ENCODE measurements around the gene KCNN2.
A peak's percentile ranks its signal among the peaks of the same experiment; 100 is the strongest.

KCNN2 gene

GRCh38 chr5:114362977-114363761 lies 1.3 kb downstream of the KCNN2 start:
- H3K9ac ChIP-seq (ENCODE audit: low read depth, low read length): peak overlapping the region; percentile 94; the same call in 1 of the 2 replicates

GRCh38 chr5:114363837-114364236 lies 2.0 kb downstream of the KCNN2 start:
- Histone ChIP-seq H3K36me3 (ENCODE audit: insufficient read depth, low read depth, low read length) (peaks cover 27% of the 10 kb centered on the region), H3K27me3 (ENCODE audit: insufficient read depth, low read length) (peaks cover 17% of the 10 kb centered on the region), H3K4me3 (ENCODE audit: low read length) (peak overlapping the region; percentile 76), H3K4me1 (ENCODE audit: insufficient read depth, low read length) (peaks cover 22% of the 10 kb centered on the region; the same call in 1 of the 2 replicates), H3K27ac (ENCODE audit: low read length) (no peak overlapping the region), H3K9me3 (ENCODE audit: insufficient read depth, low read depth, low read length) (no peaks in the 10 kb centered on the region), H3K9ac (ENCODE audit: low read depth, low read length) (peak overlapping the region; percentile 94; the same call in 1 of the 2 replicates)

More at GRCh38 chr5:114362977-114363761, 1.3 kb downstream of the KCNN2 start:
- H3K4me3 ChIP-seq (ENCODE audit: low read length): peak overlapping the region; percentile 76
- H3K4me1 ChIP-seq (ENCODE audit: insufficient read depth, low read length): peaks cover 27% of the 10 kb centered on the region; the same call in 1 of the 2 replicates
- no peaks in the 10 kb centered on the region for H3K9me3 ChIP-seq (ENCODE audit: insufficient read depth, low read depth, low read length)
- no peak overlapping the region for H3K27ac ChIP-seq (ENCODE audit: low read length)
- peaks cover 17% of the 10 kb centered on the region for H3K27me3 ChIP-seq (ENCODE audit: insufficient read depth, low read length)
- H3K36me3 ChIP-seq (ENCODE audit: insufficient read depth, low read depth, low read length): peaks cover 25% of the 10 kb centered on the region; the same call in 1 of the 2 replicates

- Histone ChIP-seq H3K27ac (ENCODE audit: low read length) (no peak overlapping the region), H3K9me3 (ENCODE audit: insufficient read depth, low read depth, low read length) (no peaks in the 10 kb centered on the region), H3K9ac (ENCODE audit: low read depth, low read length) (no peak overlapping the region), H3K4me3 (ENCODE audit: low read length) (no peak overlapping the region), H3K36me3 (ENCODE audit: insufficient read depth, low read depth, low read length) (peaks cover 40% of the 10 kb centered on the region), H3K27me3 (ENCODE audit: insufficient read depth, low read length) (peaks cover 17% of the 10 kb centered on the region), H3K4me1 (ENCODE audit: insufficient read depth, low read length) (peaks cover 8% of the 10 kb centered on the region; the same call in 1 of the 2 replicates)
Observed at GRCh38 chr5:114367029-114367428, 5.2 kb downstream of the KCNN2 start.

- Histone ChIP-seq H3K36me3 (ENCODE audit: insufficient read depth, low read depth, low read length) (peaks cover 42% of the 10 kb centered on the region), H3K4me1 (ENCODE audit: insufficient read depth, low read length) (peaks cover 4% of the 10 kb centered on the region; the same call in 1 of the 2 replicates), H3K9ac (ENCODE audit: low read depth, low read length) (no peak overlapping the region), H3K9me3 (ENCODE audit: insufficient read depth, low read depth, low read length) (no peaks in the 10 kb centered on the region), H3K27ac (ENCODE audit: low read length) (no peak overlapping the region), H3K4me3 (ENCODE audit: low read length) (no peak overlapping the region), H3K27me3 (ENCODE audit: insufficient read depth, low read length) (no peaks in the 10 kb centered on the region)
Observed at GRCh38 chr5:114369680-114370417, 8.0 kb downstream of the KCNN2 start.

- Histone ChIP-seq H3K27ac (ENCODE audit: low read length) (no peak overlapping the region), H3K36me3 (ENCODE audit: insufficient read depth, low read depth, low read length) (no peaks in the 10 kb centered on the region; the same call in 1 of the 2 replicates), H3K9me3 (ENCODE audit: insufficient read depth, low read depth, low read length) (no peaks in the 10 kb centered on the region), H3K4me3 (ENCODE audit: low read length) (no peak overlapping the region), H3K9ac (ENCODE audit: low read depth, low read length) (no peak overlapping the region), H3K4me1 (ENCODE audit: insufficient read depth, low read length) (peaks cover 13% of the 10 kb centered on the region; the same call in 1 of the 2 replicates), H3K27me3 (ENCODE audit: insufficient read depth, low read length) (no peaks in the 10 kb centered on the region)
Observed at GRCh38 chr5:114377050-114377844, 15.4 kb downstream of the KCNN2 start.

- no peaks in the 10 kb centered on the region for H3K9me3 ChIP-seq (ENCODE audit: insufficient read depth, low read depth, low read length)
- H3K9ac ChIP-seq (ENCODE audit: low read depth, low read length): no peak overlapping the region
- H3K27me3 ChIP-seq (ENCODE audit: insufficient read depth, low read length): no peaks in the 10 kb centered on the region
- no peaks in the 10 kb centered on the region for H3K36me3 ChIP-seq (ENCODE audit: insufficient read depth, low read depth, low read length)
- H3K4me3 ChIP-seq (ENCODE audit: low read length): no peak overlapping the region
- H3K4me1 ChIP-seq (ENCODE audit: insufficient read depth, low read length): peaks cover 13% of the 10 kb centered on the region; the same call in 1 of the 2 replicates
- H3K27ac ChIP-seq (ENCODE audit: low read length): no peak overlapping the region
Observed at GRCh38 chr5:114377946-114378345, 16.1 kb downstream of the KCNN2 start.

- H3K9ac ChIP-seq (ENCODE audit: low read depth, low read length): no peak overlapping the region
- no peaks in the 10 kb centered on the region for H3K9me3 ChIP-seq (ENCODE audit: insufficient read depth, low read depth, low read length)
- H3K27ac ChIP-seq (ENCODE audit: low read length): no peak overlapping the region
- H3K36me3 ChIP-seq (ENCODE audit: insufficient read depth, low read depth, low read length): no peaks in the 10 kb centered on the region
- H3K27me3 ChIP-seq (ENCODE audit: insufficient read depth, low read length): no peaks in the 10 kb centered on the region
- peaks cover 13% of the 10 kb centered on the region; the same call in 1 of the 2 replicates for H3K4me1 ChIP-seq (ENCODE audit: insufficient read depth, low read length)
- H3K4me3 ChIP-seq (ENCODE audit: low read length): no peak overlapping the region
Observed at GRCh38 chr5:114380721-114381120, 18.9 kb downstream of the KCNN2 start.

GRCh38 chr5:114387433-114387832 lies 25.6 kb downstream of the KCNN2 start:
- H3K4me1 ChIP-seq (ENCODE audit: insufficient read depth, low read length): peaks cover 40% of the 10 kb centered on the region
- 0 out of 2 replicates have a peak overlapping the region, but pooled peaks have one; percentile 21 for H3K9ac ChIP-seq (ENCODE audit: low read depth, low read length)
- H3K9me3 ChIP-seq (ENCODE audit: insufficient read depth, low read depth, low read length): no peaks in the 10 kb centered on the region
- 0 out of 2 replicates have a peak overlapping the region, but pooled peaks have one; percentile 15 for H3K4me3 ChIP-seq (ENCODE audit: low read length)
- H3K27ac ChIP-seq (ENCODE audit: low read length): no peak overlapping the region
- H3K36me3 ChIP-seq (ENCODE audit: insufficient read depth, low read depth, low read length): no peaks in the 10 kb centered on the region
- no peaks in the 10 kb centered on the region for H3K27me3 ChIP-seq (ENCODE audit: insufficient read depth, low read length)

- Histone ChIP-seq H3K9ac (ENCODE audit: low read depth, low read length) (no peak overlapping the region), H3K36me3 (ENCODE audit: insufficient read depth, low read depth, low read length) (no peaks in the 10 kb centered on the region), H3K27ac (ENCODE audit: low read length) (no peak overlapping the region), H3K27me3 (ENCODE audit: insufficient read depth, low read length) (no peaks in the 10 kb centered on the region), H3K4me3 (ENCODE audit: low read length) (no peak overlapping the region), H3K9me3 (ENCODE audit: insufficient read depth, low read depth, low read length) (no peaks in the 10 kb centered on the region), H3K4me1 (ENCODE audit: insufficient read depth, low read length) (peaks cover 40% of the 10 kb centered on the region)
Observed at GRCh38 chr5:114390431-114390830, 28.6 kb downstream of the KCNN2 start.

GRCh38 chr5:114391321-114391720 lies 29.5 kb downstream of the KCNN2 start:
- Histone ChIP-seq H3K27me3 (ENCODE audit: insufficient read depth, low read length) (no peaks in the 10 kb centered on the region), H3K27ac (ENCODE audit: low read length) (no peak overlapping the region), H3K9me3 (ENCODE audit: insufficient read depth, low read depth, low read length) (no peaks in the 10 kb centered on the region), H3K4me1 (ENCODE audit: insufficient read depth, low read length) (peaks cover 46% of the 10 kb centered on the region), H3K4me3 (ENCODE audit: low read length) (no peak overlapping the region), H3K9ac (ENCODE audit: low read depth, low read length) (no peak overlapping the region), H3K36me3 (ENCODE audit: insufficient read depth, low read depth, low read length) (no peaks in the 10 kb centered on the region)

- peaks cover 2% of the 10 kb centered on the region; the same call in 1 of the 2 replicates for H3K9me3 ChIP-seq (ENCODE audit: insufficient read depth, low read depth, low read length)
- no peak overlapping the region for H3K4me3 ChIP-seq (ENCODE audit: low read length)
- no peak overlapping the region for H3K9ac ChIP-seq (ENCODE audit: low read depth, low read length)
- H3K27me3 ChIP-seq (ENCODE audit: insufficient read depth, low read length): no peaks in the 10 kb centered on the region
- no peak overlapping the region for H3K27ac ChIP-seq (ENCODE audit: low read length)
- no peaks in the 10 kb centered on the region for H3K36me3 ChIP-seq (ENCODE audit: insufficient read depth, low read depth, low read length)
- peaks cover 33% of the 10 kb centered on the region for H3K4me1 ChIP-seq (ENCODE audit: insufficient read depth, low read length)
Observed at GRCh38 chr5:114393159-114393558, 31.3 kb downstream of the KCNN2 start.

All from iPS-20b (cell line).